A673 (cell line): Measurements from ENCODE around the gene ADAMTS3. TPM values are rescaled to one million over a fixed set of nuclear protein-coding genes. Genes with fewer than 3 reads are reported as not detected.

ENCODE experiments used
- BruUV-seq: library from RNA; stranded (reverse); fragments of 400-500 nt; replicated peaks from 2 replicates; lab custom pipeline; 2021; lab: Mats Ljungman, UMichigan
- CTCF ChIA-PET: fragments of 300-600 bp; sonication (Branson Sonifier 250); formaldehyde crosslinking; loops from one replicate; lab custom pipeline; 2022; ENCODE audit warnings: antibody characterized with exemption; lab: Charles Lee
- POLR2A ChIA-PET: fragments of 300-600 bp; sonication (Branson Sonifier 250); formaldehyde crosslinking; loops from one replicate; lab custom pipeline; 2022; ENCODE audit warnings: antibody characterized with exemption; ENCODE audit not compliant: low non-redundant PET; lab: Charles Lee
- DNase-seq: peaks from one replicate; pipeline ENCODE4 v3.0.0-alpha.2; 2015; ENCODE audit warnings: low spot score
- H3K27ac ChIP-seq: fragments of 200-600 bp; sonication (generic); 2 replicates; pipeline ENCODE4 v1.5.1; 2016; ENCODE audit warnings: mixed run types, low read depth, mild to moderate bottlenecking, mixed read lengths, antibody characterized with exemption, low read length; ENCODE audit not compliant: poor library complexity, severe bottlenecking
- H3K27me3 ChIP-seq: fragments of 200-600 bp; sonication (generic); replicated peaks from 2 replicates; pipeline ENCODE4 v1.6.1; 2017; ENCODE audit warnings: mixed run types, low read depth, mild to moderate bottlenecking, mixed read lengths, antibody characterized with exemption, low read length; ENCODE audit not compliant: insufficient read depth, poor library complexity
- H3K36me3 ChIP-seq: fragments of 200-600 bp; sonication (generic); 2 replicates; pipeline ENCODE4 v1.6.1; 2016; ENCODE audit warnings: mixed run types, mild to moderate bottlenecking, mixed read lengths, antibody characterized with exemption, low read length; ENCODE audit not compliant: insufficient read depth, poor library complexity, severe bottlenecking
- H3K4me1 ChIP-seq: fragments of 200-600 bp; sonication (generic); 2 replicates; pipeline ENCODE4 v1.6.1; 2017; ENCODE audit warnings: mixed run types, mild to moderate bottlenecking, mixed read lengths, antibody characterized with exemption, low read length; ENCODE audit not compliant: insufficient read depth, poor library complexity, severe bottlenecking
- H3K4me3 ChIP-seq: fragments of 200-600 bp; sonication (generic); 2 replicates; pipeline ENCODE4 v1.5.1; 2016; ENCODE audit warnings: low read depth, mixed run types, mild to moderate bottlenecking, mixed read lengths, low read length; ENCODE audit not compliant: poor library complexity, severe bottlenecking
- H3K9me3 ChIP-seq: fragments of 200-600 bp; sonication (generic); 2 replicates; pipeline ENCODE4 v1.6.1; 2016; ENCODE audit warnings: mixed run types, low read depth, mild to moderate bottlenecking, mixed read lengths, antibody characterized with exemption, low read length; ENCODE audit not compliant: poor library complexity, severe bottlenecking
- CTCF ChIP-seq: fragments of 300-800, 200-600 bp; sonication (generic); conservative IDR thresholded peaks from 2 replicates; pipeline ENCODE4 v1.5.1; 2017; ENCODE audit warnings: low read depth, mild to moderate bottlenecking, antibody characterized with exemption, low read length, moderate library complexity, mixed read lengths
- EZH2 ChIP-seq: fragments of 200-600 bp; sonication (generic); IDR thresholded peaks from 2 replicates; pipeline ENCODE4 v1.6.1; 2017; ENCODE audit warnings: borderline replicate concordance, low read depth, mild to moderate bottlenecking, mixed read lengths, antibody characterized with exemption, low read length; ENCODE audit not compliant: poor library complexity, severe bottlenecking
- intact Hi-C: fragments of 100-400 bp; cut with micrococcal nuclease; formaldehyde crosslinking; loops from one replicate; pipeline ENCODE4 v1.10.0; 2022; ENCODE audit not compliant: unreplicated experiment
- total RNA-seq: library from RNA; stranded (reverse); gene quantifications from 2 replicates; pipeline ENCODE4 v1.2.3, GENCODE V29; 2021

ADAMTS3 gene
- total RNA-seq, 1 experiment from 2014 or later, result 0.17 TPM

DNA sequence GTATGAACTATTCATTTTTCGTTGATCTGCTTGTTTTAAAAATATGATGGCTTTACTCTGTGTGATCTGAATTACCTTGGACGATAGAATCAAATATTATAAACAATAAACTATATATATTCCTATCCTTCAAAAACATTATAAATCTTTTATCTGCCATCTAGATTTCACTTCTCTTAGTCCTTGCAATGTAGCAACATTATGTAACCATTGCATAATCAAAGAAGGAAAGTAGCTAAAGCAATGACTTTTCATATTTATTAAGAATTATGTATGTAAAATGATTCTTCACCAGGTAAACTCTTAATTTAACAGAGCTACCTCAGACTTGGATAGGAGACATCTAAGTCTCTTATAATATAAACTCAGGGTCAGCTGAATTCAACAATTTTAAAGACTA is 210.5 kb downstream of the ADAMTS3 start:
- H3K27ac ChIP-seq, result no peak overlapping the region
- no peaks in the 10 kb centered on the region for H3K9me3 ChIP-seq
- no peak overlapping the region for H3K4me3 ChIP-seq
- TF ChIP-seq EZH2 (no peak), CTCF (no peak)
- H3K36me3 ChIP-seq, result no peaks in the 10 kb centered on the region
- POLR2A ChIA-PET, result no interaction called here
- H3K27me3 ChIP-seq, result no peaks in the 10 kb centered on the region
- intact Hi-C loops, result no loop called here
- BruUV-seq, result no TSS peak
- H3K4me1 ChIP-seq, result no peaks in the 10 kb centered on the region
- CTCF ChIA-PET, result no interaction called here
- DNase-seq, result no peak

GRCh38 chr4:72357908-72358307 is 211.1 kb downstream of the ADAMTS3 start:
- no peak overlapping the region for H3K4me3 ChIP-seq
- ChIA-PET POLR2A (no interaction called here), CTCF (no interaction called here)
- H3K27me3 ChIP-seq, result no peaks in the 10 kb centered on the region
- DNase-seq, result no peak
- BruUV-seq, result no TSS peak
- no peak overlapping the region for H3K27ac ChIP-seq
- no peaks in the 10 kb centered on the region for H3K9me3 ChIP-seq
- intact Hi-C loops, result no loop called here
- no peaks in the 10 kb centered on the region for H3K36me3 ChIP-seq
- TF ChIP-seq CTCF (no peak), EZH2 (no peak)
- H3K4me1 ChIP-seq, result no peaks in the 10 kb centered on the region

DNA sequence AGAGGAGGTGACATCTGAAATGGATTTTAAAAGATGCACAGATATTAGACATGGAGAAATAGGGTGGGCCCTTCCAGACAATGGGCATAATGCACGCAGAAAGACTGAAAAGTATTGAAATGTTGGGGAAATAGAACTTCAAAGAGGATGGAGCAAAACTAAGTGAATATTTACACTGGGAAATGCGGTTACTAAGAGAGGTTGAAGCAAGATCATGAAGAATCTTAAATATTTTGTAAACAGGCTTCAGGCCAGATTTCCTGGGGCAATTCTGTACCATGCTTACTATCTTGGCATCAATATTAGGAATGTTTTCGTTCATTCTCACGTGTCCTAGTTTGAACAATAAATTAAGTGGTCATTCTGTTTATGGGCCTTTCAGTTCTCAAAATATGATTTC is 216.3 kb downstream of the ADAMTS3 start:
- no peaks in the 10 kb centered on the region for H3K4me1 ChIP-seq
- DNase-seq, result no peak
- CTCF ChIA-PET, result no interaction called here
- BruUV-seq, result no TSS peak
- H3K27me3 ChIP-seq, result no peaks in the 10 kb centered on the region
- no peaks in the 10 kb centered on the region for H3K36me3 ChIP-seq
- TF ChIP-seq EZH2 (no peak), CTCF (no peak)
- H3K27ac ChIP-seq, result no peak overlapping the region
- H3K4me3 ChIP-seq, result no peak overlapping the region
- POLR2A ChIA-PET, result no interaction called here
- no peaks in the 10 kb centered on the region for H3K9me3 ChIP-seq
- intact Hi-C loops, result no loop called here
